Sigmoid colon (tissue), 4 donors: Measurements from ENCODE around the gene MYO1G.

ENCODE experiments used
- EP300 ChIP-seq, 4 donors: sonication (generic); formaldehyde crosslinking; IDR thresholded peaks; one replicate each; pipeline ENCODE4 v1.6.1; 2017; ENCODE audit warnings: antibody characterized with exemption in 4 of 4
- POLR2A ChIP-seq, 2 donors: fragments of 450-650 bp; IDR thresholded peaks; one replicate each; pipeline ENCODE4 v1.6.1; 2016; ENCODE audit warnings: antibody characterized with exemption in 2 of 2, mild to moderate bottlenecking in 2 of 2, moderate library complexity in 2 of 2
- POLR2AphosphoS5 ChIP-seq, 4 donors: sonication (generic); formaldehyde crosslinking; IDR thresholded peaks; one replicate each; pipeline ENCODE4 v1.6.1; 2017; ENCODE audit warnings: antibody characterized with exemption in 4 of 4
- TF ChIP-seq, protein P1 (sequence below), 4 experiments: fragments of 450-650 bp in 3 of 4; fragments of 200-600 bp in 1 of 4; IDR thresholded peaks; one replicate each; pipeline ENCODE4 v1.5.1; 2016 to 2019; ENCODE audit warnings: antibody characterized with exemption in 4 of 4, mild to moderate bottlenecking in 3 of 4, moderate library complexity in 2 of 4

GRCh38 chr7:44987996-44988395, 9.2 kb upstream of the MYO1G start:
- TF ChIP-seq, protein P1, sequence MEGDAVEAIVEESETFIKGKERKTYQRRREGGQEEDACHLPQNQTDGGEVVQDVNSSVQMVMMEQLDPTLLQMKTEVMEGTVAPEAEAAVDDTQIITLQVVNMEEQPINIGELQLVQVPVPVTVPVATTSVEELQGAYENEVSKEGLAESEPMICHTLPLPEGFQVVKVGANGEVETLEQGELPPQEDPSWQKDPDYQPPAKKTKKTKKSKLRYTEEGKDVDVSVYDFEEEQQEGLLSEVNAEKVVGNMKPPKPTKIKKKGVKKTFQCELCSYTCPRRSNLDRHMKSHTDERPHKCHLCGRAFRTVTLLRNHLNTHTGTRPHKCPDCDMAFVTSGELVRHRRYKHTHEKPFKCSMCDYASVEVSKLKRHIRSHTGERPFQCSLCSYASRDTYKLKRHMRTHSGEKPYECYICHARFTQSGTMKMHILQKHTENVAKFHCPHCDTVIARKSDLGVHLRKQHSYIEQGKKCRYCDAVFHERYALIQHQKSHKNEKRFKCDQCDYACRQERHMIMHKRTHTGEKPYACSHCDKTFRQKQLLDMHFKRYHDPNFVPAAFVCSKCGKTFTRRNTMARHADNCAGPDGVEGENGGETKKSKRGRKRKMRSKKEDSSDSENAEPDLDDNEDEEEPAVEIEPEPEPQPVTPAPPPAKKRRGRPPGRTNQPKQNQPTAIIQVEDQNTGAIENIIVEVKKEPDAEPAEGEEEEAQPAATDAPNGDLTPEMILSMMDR (IDR thresholded peaks at IDR 0.05), result no peak
- TF ChIP-seq POLR2A (IDR thresholded peaks at IDR 0.05), result no peak
- TF ChIP-seq POLR2AphosphoS5 (IDR thresholded peaks at IDR 0.05), result no peak
- no peak for TF ChIP-seq EP300 (IDR thresholded peaks at IDR 0.05)
